ENCODE data around the gene SH2D3A.
A peak's percentile ranks its signal among the peaks of the same experiment; 100 is the strongest.
"Not testable (repeated sequence)": the region's sequence is repeated elsewhere in the genome, so short reads cannot be mapped to it uniquely, and the experiment has no call there.

SH2D3A gene

DNA sequence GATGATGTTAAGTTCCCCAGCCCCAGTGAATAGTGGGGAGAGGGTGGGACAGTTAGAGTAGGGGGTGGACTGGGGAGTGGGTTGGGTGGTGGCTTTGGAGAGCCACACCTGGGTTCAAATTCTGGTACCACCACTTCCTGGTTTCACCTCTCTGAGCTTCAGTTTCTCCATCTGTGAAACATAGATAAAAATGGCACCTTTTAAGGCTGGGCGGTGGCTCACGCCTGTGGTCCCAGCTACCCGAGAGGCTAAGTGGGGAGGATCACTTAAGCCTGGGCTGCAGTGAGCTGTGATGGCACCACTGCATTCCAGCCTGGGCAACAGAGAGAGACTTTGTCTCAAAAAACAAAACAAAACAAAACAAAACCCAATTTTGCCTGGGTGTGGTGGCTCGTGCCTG is 11.2 kb upstream of the SH2D3A start:
- ChIA-PET POLR2A (no interaction called here), CTCF (interaction anchor here (1.5 kb wide), 1 partner anchor 147 kb away, joined by 4 read pairs; no protein-coding TSS in a partner anchor)
- no peak for TF ChIP-seq CTCF (IDR thresholded peaks at IDR 0.05; ENCODE audit: control extremely low read depth, extremely low read depth, low read depth, missing control alignments)

GRCh38 chr19:6777434-6777833 is 10.2 kb upstream of the SH2D3A start:
- CTCF ChIA-PET, result no interaction called here
- no peak for DNase-seq (ENCODE audit: extremely low spot score)
- POLR2A ChIA-PET, result no interaction called here
- TF ChIP-seq CTCF (IDR thresholded peaks at IDR 0.05; ENCODE audit: control extremely low read depth, extremely low read depth, low read depth, missing control alignments), result no peak

More for the DNA sequence above, 11.2 kb upstream of the SH2D3A start:
- no peak for DNase-seq (ENCODE audit: extremely low spot score)

DNA sequence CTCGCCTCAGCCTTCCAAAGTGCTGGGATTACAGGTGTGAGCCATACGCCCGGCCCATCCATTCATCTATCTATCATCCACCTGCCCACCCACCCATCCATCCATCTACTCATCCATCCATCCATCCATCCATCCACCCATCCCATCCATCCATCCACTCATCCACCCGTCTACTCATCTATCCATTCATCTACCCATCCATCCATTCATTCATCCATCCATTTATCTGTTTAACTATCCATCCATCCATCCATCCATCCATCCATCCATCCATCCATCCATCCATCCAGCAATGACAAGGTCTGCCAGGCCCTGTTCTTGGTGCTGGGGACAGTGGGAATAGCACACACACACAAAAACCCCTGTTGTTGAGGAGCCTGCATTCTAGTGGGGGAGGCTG is 9.8 kb upstream of the SH2D3A start:
- POLR2A ChIA-PET, result no interaction called here
- TF ChIP-seq CTCF (IDR thresholded peaks at IDR 0.05; ENCODE audit: control extremely low read depth, extremely low read depth, low read depth, missing control alignments), result no peak
- no peak for DNase-seq (ENCODE audit: extremely low spot score)
- CTCF ChIA-PET, result no interaction called here

- POLR2A ChIA-PET; CTCF ChIA-PET; DNase-seq (ENCODE audit: extremely low spot score): not testable (repeated sequence)
Observed at GRCh38 chr19:6776045-6776444, 8.8 kb upstream of the SH2D3A start.

DNA sequence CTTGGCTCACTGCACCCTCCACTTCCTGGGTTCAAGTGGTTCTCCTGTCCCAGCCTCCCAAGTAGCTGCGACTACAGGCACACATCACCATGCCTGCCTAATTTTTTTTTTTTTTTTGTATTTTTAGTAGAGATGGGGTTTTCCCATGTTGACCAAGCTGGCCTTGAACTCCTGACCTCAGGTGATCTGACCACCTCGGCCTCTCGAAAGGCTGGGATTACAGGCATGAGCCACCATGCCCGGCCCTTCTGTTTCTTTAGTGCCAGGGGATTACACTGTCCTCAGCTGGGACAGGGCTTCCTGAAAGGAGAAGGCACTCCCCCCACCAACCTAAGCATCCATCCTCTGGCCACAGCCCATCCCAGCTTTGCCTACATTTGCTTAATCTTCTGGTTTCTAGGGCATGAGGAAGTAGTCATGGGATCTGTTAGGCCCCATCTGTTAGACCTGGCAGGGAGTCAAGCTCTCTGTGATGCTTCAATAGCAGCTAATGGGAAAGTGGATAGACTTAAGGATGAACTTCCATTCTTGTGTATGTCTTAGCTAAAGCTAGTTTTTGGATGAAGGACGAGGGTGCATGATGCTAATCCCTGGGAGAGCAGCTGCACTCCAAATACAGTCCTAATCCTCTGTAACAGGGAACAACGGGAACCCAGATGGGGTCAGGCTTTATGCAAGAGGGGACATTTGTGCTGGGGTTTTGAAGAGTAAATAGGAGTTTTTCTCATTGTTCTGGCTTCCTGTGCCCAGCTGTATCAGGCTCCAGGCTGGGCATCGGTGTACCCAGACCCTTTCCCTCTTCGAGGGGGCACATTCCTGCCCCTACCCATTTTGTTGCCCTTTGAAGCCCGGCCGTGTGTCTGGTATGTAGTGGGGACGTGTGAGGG is 7.8 kb upstream of the SH2D3A start:
- TF ChIP-seq CTCF (IDR thresholded peaks at IDR 0.05; ENCODE audit: control extremely low read depth, extremely low read depth, low read depth, missing control alignments), result no peak
- DNase-seq (ENCODE audit: extremely low spot score), result no peak
- POLR2A ChIA-PET, result interaction anchor here (0.6 kb wide), 2 partner anchors 225 to 385 kb away, joined by 3 to 8 read pairs; no protein-coding TSS in a partner anchor
- CTCF ChIA-PET, result interaction anchor here (0.9 kb wide), 1 partner anchor 36 kb away, joined by 3 read pairs; no protein-coding TSS in a partner anchor

GRCh38 chr19:6773323-6773931 is 6.2 kb upstream of the SH2D3A start:
- no peak for TF ChIP-seq CTCF (IDR thresholded peaks at IDR 0.05; ENCODE audit: control extremely low read depth, extremely low read depth, low read depth, missing control alignments)
- peak; percentile 69 for DNase-seq (ENCODE audit: extremely low spot score)

More at GRCh38 chr19:6773323-6773931, 6.2 kb upstream of the SH2D3A start:
- POLR2A ChIA-PET, result interaction anchor here (1.1 to 1.8 kb wide), 5 partner anchors 9 to 242 kb away, joined by 3 to 6 read pairs (median 4); partner anchors contain the start of gene TNFSF9
- CTCF ChIA-PET, result interaction anchor here (0.9 to 3.3 kb wide), 11 partner anchors 8 to 788 kb away, joined by 3 to 25 read pairs (median 5); partner anchors contain the start of genes GPR108 and TRIP10

Data from GM10248 (cell line).